ENCODE results near the gene YTHDF1.

YTHDF1 gene

GRCh38 chr20:63248835-63249591 lies 33.1 kb upstream of the YTHDF1 start:
- DNase-seq = no peak

- DNase-seq = no peak
Measured at GRCh38 chr20:63247671-63248228, 31.8 kb upstream of the YTHDF1 start.

- no peak for DNase-seq
Measured at GRCh38 chr20:63246490-63247288, 30.8 kb upstream of the YTHDF1 start.

GRCh38 chr20:63244468-63244867 lies 28.5 kb upstream of the YTHDF1 start:
- no peak for DNase-seq

- no peak for DNase-seq
Measured at GRCh38 chr20:63243604-63244247, 27.8 kb upstream of the YTHDF1 start.

GRCh38 chr20:63242736-63243135 lies 26.8 kb upstream of the YTHDF1 start:
- DNase-seq = no peak

GRCh38 chr20:63241272-63241671 lies 25.3 kb upstream of the YTHDF1 start:
- DNase-seq = no peak

GRCh38 chr20:63240004-63240403 lies 24.1 kb upstream of the YTHDF1 start:
- DNase-seq = no peak

- no peak for DNase-seq
Measured at GRCh38 chr20:63239431-63239830, 23.5 kb upstream of the YTHDF1 start.

- DNase-seq = no peak
Measured at GRCh38 chr20:63238514-63239125, 22.7 kb upstream of the YTHDF1 start.

GRCh38 chr20:63238031-63238430 lies 22.1 kb upstream of the YTHDF1 start:
- no peak for DNase-seq

- no peak for DNase-seq
Measured at GRCh38 chr20:63236116-63236837, 20.3 kb upstream of the YTHDF1 start.

GRCh38 chr20:63235399-63235983 lies 19.6 kb upstream of the YTHDF1 start, which contains the start of gene BIRC7:
Gene BIRC7, plus strand, starts transcription at chr20:63235905. Its CDS starts 192 bp downstream, at chr20:63236097.
- no peak for DNase-seq

- DNase-seq = no peak
Measured at GRCh38 chr20:63234693-63235398, 18.9 kb upstream of the YTHDF1 start.

GRCh38 chr20:63233924-63234323 lies 18.0 kb upstream of the YTHDF1 start:
- DNase-seq = no peak

- DNase-seq = no peak
Measured at GRCh38 chr20:63233061-63233344, 17.1 kb upstream of the YTHDF1 start.

GRCh38 chr20:63232235-63233060 lies 16.5 kb upstream of the YTHDF1 start:
- DNase-seq = no peak

- DNase-seq = peak; percentile 37
Measured at GRCh38 chr20:63230800-63231268, 14.9 kb upstream of the YTHDF1 start.

- no peak for DNase-seq
Measured at GRCh38 chr20:63228806-63229205, 12.9 kb upstream of the YTHDF1 start.

- DNase-seq = no peak
Measured at GRCh38 chr20:63227260-63227659, 11.3 kb upstream of the YTHDF1 start.

Data from NCI-H1930 (cell line).